GM12892 (cell line): Measurements from ENCODE around the gene GUCA1C.

ENCODE experiments used
- POLR2A ChIP-seq: IDR thresholded peaks from 2 replicates; pipeline ENCODE4 v1.6.1; 2011; ENCODE audit warnings: low read depth, low read length, control low read depth
- POLR2AphosphoS5 ChIP-seq: IDR thresholded peaks from 2 replicates; pipeline ENCODE4 v1.6.1; 2011; ENCODE audit warnings: low read depth, low read length, control low read depth
- TAF1 ChIP-seq: IDR thresholded peaks from 2 replicates; pipeline ENCODE4 v1.6.1; 2011; ENCODE audit warnings: low read depth, mild to moderate bottlenecking, control low read depth, low read length, borderline replicate concordance

DNA sequence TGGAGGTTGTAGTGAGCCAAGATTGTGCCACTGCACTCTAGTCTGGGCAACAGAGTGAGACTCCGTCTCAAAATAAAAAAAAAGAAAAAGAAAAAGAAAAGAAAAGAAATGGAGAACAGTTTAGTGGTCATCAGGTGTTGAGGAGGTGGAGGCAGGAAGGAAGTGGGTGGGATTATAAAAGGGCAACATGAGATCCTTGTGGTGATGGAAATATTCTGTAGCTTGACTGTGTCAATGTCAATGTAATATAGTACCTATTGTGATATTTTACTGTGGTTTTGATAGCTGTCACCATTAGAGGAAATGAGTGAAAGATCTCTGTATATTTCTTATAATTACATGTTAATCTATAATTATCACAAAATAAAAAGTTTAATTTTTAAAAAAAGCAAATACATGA is 70.3 kb downstream of the GUCA1C start:
- TF ChIP-seq POLR2A (no peak), TAF1 (no peak), POLR2AphosphoS5 (no peak)
